GM19035 (cell line): ENCODE measurements around the gene PLA2G6.

Source experiments
- ATAC-seq: cut with Tn5 transposase; IDR thresholded peaks from one replicate; pipeline ENCODE4 v1.9.1; 2021; ENCODE audit not compliant: unreplicated experiment

The PLA2G6 gene, protein sequence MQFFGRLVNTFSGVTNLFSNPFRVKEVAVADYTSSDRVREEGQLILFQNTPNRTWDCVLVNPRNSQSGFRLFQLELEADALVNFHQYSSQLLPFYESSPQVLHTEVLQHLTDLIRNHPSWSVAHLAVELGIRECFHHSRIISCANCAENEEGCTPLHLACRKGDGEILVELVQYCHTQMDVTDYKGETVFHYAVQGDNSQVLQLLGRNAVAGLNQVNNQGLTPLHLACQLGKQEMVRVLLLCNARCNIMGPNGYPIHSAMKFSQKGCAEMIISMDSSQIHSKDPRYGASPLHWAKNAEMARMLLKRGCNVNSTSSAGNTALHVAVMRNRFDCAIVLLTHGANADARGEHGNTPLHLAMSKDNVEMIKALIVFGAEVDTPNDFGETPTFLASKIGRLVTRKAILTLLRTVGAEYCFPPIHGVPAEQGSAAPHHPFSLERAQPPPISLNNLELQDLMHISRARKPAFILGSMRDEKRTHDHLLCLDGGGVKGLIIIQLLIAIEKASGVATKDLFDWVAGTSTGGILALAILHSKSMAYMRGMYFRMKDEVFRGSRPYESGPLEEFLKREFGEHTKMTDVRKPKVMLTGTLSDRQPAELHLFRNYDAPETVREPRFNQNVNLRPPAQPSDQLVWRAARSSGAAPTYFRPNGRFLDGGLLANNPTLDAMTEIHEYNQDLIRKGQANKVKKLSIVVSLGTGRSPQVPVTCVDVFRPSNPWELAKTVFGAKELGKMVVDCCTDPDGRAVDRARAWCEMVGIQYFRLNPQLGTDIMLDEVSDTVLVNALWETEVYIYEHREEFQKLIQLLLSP

DNA sequence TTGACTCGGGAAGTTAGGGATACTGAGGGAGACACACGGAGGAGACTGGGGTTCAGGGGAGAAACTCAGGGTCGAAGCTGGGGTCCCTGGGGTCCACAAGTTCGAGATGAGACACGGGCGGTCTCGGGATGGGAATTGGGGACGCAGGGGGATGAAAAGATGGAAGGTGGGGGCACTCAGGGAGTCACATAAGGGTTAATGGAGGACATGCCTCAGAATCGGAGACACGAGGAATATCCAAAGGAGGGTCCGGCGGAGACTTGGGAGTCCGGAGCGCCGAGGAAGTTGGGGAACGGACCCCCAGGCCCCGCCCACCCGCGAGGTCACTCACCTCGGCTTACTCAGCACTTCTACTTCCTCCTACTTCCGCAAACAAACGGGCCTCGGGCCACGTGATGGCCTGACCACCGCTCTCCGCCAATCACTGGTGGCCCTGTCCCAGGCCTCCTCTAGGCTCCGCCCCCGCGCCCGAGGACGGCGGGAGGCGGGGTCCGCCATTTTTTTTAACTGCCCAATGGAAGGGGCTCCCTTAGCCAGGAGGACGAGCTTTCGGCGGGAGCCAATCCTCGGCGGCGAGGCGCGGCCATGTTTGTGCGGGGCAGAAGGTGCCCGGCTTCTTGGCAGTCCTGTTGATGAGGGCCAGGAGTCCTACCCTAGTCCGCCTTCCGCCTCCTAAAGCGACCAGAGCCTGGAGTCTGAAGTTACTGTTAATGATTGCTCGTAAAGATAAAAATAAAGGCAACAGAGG, at the start of gene PLA2G6:
PLA2G6 (minus strand) TSS at position 378 of the 748 bp plus-strand sequence. CDS start 12,404 bp downstream, outside the sequence.
- ATAC-seq = peak; percentile 94

DNA sequence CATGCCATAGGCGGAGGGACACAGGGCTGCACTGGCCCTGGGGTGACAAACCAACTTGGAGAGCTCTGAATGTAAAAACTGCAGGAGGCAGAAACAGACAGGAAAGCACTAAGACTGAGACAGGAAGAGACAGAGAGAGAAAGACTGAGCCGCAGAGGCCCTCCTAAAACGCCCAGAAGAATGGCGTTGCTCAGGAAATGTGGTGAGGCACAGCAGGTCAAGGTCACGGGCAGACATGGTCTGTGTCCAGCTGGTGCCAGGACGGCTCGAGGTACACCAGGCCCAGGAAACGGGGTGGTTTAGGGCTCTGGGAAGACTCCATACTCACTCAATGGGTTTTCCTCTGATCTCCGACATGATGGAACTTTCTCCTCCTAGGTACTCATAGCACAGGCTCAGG, 49.3 kb upstream of the PLA2G6 start:
- no peak for ATAC-seq

DNA sequence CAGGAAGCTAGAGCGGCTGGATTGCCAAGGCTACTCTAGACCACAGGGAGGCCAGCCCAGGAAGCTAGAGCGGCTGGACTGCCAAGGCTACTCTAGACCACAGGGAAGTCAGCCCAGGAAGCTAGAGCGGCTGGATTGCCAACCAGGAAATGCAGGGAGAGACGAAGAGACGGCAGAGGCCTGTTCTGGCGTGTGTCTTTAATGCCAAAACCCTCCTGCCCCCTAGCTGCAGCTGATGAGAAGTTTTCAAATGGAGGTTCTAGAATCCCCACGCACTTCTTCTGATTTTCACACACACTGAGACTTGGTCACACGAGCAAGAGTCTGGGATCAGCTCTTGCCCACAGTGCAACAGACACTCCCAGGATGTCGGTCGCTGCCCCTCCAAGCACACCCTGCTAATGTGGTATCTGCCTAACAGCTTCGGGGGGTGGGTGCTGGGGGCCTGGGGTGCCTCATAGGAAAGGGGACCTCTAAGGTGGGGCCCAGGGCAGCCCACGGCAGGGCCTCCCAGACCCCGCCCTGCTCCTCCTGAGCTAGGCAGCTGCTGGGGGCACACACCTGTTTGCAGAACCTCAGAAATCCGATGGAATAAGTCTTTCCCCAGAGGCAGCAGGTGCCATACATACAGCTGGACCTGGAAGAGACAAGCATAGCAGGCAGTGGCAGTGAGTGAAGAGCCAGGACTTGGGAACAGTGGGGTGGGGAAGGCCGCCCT, 48.6 kb upstream of the PLA2G6 start:
- no peak for ATAC-seq

DNA sequence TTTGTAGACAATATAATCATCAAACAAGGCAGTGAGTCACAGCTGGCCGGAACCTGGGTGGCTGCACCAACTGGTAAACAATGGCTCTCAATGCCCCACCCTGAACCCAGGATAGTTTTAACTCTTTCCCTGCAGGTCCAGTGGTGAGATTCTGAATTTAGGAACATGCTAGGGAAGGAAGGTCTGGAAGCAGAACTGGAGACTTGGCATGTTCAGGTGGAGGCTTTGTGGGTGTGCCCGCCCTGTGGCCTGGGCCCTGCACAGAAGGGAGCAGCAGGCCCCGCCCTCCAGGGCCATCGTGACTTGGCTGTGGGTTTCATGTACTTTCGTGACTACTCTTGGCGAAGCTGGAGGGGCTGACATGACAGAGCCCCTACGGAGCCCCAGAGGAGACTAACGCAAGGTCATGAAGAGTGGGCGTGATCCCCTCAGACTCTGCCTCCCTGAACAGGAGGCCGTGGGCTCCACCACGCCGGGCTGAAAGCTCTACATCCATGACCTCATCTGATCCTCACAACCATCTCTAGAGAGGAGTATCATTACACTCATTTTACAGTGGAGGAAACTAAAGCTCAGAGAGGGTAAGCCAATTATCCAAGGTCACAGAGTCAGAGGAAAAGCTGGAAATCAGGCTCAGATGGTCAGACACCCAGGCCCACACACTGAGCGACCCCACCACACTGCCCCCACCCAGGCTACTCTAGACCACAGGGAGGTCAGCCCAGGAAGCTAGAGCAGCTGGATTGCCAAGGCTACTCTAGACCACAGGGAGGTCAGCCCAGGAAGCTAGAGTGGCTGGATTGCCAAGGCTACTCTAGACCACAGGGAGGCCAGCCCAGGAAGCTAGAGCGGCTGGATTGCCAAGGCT, 47.5 kb upstream of the PLA2G6 start:
- ATAC-seq = no peak

DNA sequence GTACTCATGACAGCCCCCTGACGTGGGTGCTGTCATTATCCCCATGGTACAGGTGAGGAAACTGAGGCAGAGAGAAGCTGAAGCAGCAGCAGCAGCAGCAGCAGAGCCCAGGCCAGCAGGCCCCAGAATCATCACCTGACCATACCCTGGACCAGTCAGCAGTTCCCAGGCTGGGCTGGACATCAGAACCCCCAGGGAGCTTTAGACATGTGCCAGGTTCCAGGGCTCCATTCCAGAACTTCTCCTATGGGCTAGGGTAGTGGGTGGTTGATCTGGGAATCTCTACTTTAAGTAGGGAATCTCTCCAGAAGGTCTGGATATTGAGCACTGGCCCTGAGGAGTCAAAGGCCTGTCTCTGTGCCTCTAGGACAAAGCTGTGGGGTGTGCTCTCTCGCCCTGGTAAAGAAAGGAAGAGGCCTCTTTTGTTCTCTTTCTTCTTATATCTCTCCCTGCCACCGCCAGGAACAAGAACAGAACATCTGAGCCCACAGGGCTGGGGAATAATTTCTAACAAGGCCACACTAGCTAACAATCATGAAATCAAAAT, 46.8 kb upstream of the PLA2G6 start:
- no peak for ATAC-seq

DNA sequence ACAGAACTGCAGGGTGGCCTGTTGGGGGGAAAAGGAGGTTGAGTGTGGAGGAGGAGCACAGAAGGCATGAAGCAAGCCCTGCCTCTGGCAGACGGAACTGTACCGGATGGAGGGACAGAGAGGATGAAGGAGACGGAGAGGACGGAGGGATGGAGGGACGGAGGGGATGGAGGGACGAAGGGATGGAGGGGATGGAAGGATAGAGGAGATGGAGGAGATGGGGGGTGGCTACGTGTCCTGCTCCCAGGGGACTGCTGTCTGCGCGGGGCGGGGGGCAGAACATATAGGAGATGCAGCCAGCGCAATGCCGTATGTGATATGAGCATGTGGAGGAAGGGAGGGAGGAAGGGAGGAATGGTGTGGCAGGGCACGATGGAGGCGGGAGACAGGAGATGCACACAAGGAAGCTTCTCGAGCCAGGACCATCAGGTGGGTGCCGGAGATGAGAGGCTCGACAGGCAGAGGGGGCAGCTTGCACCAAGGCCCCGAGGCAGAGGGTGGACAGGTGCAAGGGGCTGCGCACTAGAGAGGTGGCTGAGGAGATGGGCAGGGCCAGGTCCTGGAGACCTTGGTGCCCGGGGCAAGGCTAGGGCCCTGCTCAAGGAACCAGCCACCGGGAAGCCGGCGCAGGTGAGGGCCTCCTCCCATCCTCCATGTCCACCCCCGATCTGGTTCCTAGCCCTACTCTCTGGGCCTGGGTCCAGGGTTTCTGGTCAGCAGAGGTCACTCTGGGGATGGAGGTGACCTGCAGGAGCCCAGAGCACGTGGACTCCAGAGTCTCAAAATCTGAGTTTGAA, 45.4 kb upstream of the PLA2G6 start:
- ATAC-seq = no peak

DNA sequence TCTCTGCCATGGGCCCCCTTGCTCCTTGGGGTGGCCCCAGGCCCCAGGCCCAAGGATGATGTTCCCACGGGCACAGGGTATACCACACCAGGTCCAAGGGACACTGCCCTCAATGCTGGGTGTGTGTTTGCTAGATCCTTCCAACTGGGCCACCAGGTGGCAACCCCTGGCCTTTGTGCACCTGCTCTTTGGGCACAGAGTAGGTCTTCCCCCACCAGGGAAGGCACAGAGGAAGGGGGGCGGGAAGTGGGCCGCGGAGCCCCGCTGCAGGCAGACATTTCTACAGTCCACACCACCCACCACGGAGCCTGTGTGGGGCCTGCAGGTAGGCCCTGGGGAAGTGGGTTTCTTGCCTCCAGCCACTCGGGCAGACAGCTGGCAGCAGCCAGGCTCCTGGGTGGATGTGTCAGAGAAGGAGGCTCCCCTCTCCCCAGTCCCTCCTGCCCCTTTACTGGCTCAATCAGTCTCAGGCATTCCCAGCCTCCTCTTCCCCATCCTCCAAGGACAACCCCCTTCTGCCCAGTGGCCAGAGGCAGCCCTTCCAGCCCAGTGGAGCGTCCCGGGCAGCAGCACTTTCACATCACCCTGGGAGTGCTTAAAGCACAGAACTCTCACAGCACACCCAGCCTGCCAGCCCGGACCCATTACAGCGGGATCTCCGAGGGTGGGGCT, 41.8 kb upstream of the PLA2G6 start:
- ATAC-seq = no peak

DNA sequence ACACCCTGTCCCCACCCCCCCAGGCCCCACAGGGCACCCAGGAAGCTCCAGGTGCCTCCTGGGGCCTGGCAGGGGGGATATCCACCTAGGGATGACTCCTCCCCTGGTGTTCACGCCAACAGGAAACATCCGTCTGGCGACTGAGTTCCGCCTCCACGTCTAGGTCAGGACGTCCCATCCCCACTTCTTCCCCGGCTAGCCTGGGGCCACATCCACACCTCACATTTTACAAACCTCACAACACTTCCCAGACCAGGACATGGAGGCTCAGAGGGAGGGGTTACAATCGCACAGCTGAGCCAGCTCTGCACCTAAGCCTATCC, 41.1 kb upstream of the PLA2G6 start:
- ATAC-seq = no peak

DNA sequence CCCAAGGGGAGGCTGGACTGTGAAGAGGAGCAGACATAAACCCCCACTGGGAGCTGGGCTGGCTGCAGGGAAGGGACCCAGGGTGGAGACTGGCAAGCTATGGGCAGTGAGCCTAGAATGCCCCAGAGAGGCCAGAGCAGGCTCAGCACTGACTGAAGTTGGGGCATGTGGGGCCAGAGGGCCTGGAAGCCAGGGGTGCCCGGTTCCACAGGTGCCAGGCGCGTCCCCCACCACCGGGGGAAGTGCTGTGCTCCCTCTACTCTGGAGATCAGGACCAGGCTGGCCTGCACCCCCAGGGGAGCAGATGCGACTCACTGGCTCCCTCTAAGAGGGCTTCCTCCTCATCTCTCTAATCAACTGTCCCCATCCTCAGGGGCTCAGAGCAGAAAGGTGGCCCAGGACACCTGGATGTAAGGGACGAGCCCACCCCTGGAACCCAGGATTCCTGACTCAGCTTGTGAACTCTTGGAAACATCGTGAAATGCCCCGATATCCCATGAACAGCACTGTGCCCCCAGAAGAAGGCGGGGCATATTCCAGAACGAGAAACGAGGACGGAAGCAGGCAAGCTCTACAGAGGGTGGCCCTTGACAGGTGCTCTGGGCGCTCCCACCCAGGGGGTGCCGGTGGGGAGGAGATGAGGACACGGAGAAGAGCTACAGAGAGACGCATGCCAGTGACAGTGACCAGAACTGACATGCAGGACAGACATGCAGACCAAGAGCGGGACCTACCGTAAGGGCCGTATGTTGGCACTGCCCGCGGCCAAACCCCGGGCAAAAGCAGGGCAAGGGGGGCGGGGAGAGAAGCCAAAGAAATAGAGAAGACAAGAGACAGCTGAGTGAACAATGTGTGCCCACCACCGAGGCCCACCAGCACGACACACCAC, 40.5 kb upstream of the PLA2G6 start:
- ATAC-seq = no peak

DNA sequence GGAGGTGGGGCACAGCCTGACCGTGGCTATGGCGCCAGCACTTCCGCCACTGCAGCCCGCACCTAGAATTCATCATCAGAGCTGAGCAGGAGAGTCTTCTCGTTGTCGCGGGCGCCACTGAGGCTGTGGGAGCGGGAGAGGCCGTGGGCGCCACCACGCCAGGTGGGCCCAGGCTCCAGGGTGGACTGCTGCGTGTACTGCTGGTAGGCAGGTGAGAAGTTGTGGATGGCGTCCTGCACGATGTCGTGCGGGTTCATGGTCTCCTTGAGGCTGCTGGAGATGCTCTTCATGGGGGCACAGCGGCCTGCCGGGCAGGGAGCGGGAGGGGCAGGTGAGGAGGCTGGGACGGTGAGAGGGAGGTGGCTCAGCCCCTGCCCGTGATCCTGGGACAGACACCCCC, 39.8 kb upstream of the PLA2G6 start:
- ATAC-seq = no peak

DNA sequence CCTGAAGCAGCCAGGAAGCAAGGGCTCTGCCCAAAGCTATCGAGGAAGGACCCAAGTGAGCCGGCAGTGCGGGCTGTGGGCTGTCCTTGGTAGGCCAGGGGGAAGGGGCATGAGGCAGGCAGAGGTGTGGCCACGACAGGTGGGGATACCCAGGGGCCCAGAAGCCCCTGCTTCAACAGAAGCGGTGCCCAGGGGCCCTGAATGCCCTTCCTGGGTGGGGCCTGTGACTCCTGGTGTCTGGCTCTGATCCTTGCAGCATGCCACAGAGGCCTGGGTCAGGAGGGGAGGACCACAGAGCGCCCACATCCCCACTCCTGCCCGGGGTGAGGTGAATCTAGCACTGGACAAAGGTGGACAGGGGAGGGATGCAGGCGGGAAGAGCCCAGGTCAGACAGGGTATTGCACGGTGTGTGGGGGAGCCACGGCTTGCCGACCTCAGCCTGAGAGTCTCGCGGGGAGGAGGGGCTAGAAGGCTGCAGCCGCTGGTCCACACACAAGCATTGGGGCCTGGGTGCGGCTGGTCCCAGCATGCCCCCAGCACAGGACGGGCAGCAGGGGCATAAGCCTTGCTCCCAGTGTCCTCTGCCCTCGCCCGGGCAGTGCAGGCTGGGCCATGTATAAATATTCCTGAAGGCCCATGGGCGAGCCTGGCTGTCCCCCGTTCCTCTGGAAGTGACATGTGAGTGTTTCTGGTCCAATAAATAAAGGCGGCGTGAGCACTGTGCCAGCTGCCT, 39.2 kb upstream of the PLA2G6 start:
- no peak for ATAC-seq

DNA sequence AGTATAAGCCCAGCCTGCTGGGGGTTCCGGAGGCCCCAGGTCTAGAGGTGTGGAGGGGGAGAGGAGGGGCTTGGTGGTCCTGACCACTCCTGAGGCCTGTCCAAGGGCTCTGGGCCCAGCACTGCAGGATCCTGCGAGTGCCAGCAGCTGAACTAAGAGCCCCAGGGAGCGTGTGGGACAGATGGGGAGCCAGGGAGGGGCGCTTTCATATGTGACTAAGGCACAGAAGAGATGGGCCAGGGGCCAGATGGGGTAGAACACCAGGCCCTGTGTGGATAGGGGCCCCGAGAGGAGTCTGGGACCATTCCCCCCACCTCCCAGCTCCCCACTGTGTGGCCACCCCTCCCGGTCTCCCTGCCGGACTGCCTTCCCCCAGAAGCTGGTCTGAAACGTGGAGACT, 38.5 kb upstream of the PLA2G6 start:
- no peak for ATAC-seq

DNA sequence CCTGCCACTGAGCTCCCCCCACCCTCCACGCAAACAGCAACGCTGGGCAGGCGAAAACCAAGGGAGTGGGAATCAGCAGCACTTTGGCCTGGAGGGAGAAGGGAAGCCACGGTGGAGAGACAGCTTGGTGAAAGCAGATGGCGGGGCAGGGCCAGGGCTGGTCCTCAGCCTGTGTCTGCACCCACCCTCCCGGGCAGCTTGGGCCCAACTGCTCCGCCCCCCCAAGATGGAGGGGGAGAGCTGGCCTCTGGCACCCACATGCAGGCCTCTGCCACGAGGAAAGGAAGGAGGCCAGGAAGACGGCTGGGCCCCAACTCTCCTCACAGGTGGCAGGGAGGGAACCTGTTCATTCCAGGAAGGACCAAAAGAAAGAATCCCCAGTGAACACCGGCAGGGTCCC, 38.0 kb upstream of the PLA2G6 start:
- ATAC-seq = no peak

DNA sequence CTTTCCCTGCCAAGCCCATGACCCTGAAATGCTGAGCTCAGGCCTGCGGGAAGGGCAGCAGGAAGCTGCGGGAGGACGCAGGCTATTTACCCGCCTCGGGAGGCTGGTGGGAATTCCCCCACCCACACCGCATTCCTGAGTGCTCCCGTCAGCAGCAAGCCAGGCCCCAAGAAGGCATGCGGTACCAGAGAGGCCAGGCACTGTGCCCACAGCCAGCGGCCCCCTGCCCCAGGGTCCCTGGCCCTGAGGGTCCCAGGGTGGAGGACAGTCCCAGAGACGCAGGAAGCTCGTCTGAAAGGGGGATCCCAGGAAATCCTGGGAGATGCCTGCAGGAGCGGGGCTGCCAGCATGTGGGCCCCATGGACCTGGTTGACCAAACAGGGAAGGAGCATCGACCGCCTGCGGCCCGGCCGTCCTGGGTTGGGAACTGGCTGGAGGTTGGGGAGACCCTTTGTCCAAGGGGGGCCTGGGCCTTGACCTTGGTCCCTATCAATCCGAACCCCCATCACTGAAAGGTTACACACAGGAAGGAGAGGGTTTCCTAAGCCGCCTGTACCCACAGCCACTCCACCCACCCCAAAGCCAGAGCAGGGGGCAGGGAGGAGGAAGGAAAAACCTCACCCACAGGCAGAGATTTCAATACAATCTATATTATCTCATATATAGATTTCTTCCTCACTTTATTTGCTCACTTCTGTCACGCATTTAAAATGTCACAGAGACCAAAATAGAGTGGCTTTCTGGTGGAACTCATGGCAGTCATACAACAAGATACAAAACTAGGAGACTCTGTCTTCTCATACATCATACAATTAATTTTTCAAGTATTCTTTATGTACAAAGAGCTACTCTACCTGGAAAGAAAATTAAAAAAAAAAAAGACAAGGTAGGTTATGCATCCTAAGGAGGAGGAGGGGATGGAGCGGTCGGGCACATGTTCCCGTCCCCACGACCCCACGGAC, 37.3 kb upstream of the PLA2G6 start:
- no peak for ATAC-seq

DNA sequence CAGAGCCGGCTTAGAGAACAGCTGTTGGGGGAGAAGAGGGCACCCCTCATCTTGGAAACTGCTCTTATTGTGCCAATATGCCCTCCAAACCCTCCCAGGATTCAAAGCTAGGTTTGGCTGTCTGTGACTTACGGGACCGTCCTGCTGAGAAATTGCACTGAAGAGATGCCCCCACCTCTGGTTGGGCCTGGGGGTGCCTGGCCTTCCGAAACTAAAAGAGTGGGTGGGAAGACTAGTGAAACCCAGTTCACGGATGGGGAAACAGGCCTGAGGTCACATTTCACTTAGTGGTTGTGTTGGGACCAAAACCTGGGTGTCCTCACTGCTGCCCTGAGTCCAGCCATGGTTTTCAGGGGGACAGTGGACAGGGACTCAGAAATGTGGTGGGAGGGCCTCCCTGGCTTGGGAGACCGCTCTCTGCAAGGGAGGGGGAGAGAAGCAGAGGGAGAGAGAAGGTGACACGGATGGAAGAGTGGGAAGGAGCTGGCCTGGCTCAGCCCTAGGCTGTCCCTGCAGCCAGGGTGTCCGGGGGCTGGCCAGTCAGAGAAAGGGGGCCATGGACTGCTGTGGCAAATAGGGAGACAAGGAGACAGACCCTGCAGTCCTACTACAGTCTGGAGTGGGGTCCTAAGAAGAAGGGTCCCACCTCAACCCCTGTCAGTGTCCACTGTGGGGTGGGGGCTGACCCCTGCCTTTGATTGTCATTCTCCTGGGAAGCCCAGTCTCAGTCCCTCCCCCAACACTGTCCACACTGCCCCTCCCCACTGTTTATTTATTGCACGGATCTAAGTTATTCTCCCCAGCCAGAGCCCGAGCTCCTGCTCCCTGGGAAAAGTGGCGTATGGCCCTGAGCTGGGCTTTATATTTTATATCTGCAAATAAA, 33.8 kb upstream of the PLA2G6 start:
- no peak for ATAC-seq
